GM19023 (cell line): Measurements from ENCODE around the gene TEX48.

ENCODE experiments used
- ATAC-seq: cut with Tn5 transposase; IDR thresholded peaks from one replicate; pipeline ENCODE4 v1.9.1; 2021; ENCODE audit warnings: mild to moderate bottlenecking, moderate library complexity; ENCODE audit not compliant: unreplicated experiment

The TEX48 gene

DNA sequence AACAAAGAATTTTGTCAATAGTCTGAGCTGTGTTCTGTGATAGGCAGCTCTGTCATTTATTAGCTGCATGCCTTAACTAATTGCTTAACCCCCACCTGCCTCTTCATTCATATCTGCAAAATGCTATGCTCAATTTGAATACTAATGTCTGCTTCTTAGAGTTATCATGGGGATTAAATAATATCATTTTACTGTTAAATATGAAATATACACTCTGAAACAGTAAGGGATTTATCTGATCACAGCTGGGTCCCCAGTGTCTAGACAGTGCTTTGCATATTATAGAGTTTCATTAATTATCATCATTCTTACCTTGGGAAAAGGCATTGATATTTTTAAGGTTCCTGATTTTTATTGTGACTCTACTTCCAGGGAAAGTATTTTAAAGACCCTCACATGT is 12.0 kb downstream of the TEX48 start:
- no peak for ATAC-seq

DNA sequence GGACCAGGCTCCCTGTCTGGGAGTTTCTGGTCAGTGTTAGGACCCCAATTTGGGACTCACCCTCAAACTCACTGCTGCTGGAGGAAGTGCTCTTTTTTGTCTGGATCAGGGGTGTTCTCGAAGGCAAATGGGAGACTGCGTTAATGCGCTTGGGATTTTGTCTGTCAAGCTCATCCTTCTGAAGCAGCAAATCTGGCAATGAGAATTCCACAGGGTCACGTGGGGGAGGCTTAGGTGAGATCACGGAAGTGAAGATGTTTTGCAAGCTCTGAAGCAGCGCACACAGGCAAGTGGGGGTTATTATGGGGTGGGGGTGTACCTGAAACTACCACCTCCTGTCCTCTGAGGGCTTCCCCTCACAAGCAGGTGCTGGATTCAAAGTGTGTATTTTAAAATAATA is 13.8 kb downstream of the TEX48 start:
- no peak for ATAC-seq

DNA sequence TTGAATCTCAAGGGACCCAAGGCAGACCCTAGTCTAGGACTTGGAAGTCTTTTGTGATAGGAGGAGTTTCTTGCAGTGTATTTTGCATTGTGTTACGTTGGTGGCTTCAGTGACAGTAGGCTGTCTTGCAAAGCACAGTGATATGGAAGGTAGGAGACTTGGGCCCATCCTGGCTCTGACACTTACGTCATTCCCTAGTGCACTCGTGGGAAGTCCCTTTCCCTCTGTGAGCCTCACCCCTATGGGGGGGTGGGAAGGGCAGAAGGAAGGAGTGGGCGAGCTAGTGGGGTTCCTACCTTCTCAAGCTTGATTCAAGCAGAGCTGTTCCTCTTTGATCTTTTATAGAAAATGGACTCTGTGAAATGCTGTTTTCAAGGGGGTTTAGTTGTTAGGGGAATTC is 15.1 kb downstream of the TEX48 start:
- ATAC-seq: no peak

DNA sequence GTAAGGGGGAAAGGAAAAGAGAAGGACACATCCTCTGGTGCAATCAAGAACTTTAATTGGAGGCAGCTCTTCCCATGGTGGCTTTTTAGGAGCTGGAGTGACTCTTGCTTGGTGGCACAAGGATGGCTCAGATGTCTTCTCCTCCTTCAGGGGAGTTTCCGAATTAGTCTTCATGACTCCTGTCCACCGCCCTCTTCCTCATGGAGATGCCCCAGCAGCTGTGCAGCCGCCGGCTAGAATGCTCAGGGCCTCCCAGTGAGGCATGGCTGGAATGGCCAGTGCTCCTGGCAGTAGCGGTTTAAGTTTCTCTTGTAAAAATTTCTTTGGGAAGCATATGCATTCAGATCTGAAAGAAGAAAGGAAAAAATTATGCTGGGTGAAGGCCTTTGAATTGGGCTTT is 15.6 kb downstream of the TEX48 start:
- no peak for ATAC-seq

DNA sequence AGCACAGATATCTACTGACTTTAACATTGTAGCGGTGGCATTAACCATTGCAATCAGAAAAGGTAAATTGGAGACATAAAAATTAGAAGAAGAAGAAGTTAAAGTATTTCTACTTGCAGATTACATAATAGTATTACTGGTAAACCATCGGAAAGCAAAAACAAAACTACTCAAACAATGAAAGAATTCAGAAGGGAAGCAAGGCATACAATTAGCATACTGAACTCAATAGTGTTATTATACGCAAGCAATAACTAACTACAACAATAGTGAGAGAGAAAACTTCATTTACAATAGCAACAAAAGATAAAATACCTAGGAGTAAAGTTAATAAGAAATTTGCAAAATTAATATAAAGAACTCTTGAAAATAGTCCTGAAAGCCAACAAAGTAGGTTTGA is 17.8 kb downstream of the TEX48 start:
- no peak for ATAC-seq

DNA sequence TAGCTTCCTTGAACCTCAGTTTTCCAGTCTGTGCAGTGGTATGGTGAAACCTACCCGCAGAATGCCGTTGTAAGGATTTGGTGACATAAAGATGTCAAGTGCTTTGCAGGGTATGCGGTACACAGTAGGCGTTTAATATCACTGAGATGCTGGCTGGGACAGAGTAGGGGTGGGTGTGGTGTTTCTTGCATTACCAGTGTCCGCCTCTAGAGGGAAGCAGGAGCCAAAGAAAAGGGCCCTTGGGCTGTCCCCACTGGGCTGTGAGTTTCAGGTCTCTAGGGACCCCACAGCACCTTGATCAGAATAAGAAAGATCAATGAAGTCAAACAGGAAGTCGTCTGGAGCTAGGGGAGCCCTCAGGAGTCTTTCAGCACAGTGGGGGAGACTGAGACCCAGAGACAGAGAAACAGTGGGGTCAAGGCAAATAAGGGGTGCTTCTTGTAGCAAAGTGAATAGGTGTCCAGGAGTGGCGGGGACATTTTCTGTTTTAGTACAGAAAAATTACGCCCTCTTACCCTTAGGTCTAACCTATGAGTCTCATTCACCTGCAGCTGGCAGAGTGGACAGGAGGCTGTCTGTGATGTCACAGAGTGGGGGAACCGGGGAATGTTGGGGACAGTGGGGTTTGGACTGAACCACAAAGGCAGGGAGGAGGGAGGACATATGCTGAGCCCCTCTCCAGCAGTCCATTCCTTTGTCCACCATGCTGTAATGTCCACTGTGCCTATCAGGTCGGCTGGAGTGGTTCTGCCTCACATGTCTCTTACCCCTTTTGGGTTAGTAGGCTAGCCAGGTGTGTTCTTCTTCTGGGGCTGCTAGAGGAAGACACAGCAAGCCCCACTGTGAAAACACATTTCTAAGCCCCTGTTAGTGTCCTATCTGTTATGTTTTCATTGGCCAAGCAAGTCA is 19.7 kb downstream of the TEX48 start:
- peak; percentile 82 for ATAC-seq

DNA sequence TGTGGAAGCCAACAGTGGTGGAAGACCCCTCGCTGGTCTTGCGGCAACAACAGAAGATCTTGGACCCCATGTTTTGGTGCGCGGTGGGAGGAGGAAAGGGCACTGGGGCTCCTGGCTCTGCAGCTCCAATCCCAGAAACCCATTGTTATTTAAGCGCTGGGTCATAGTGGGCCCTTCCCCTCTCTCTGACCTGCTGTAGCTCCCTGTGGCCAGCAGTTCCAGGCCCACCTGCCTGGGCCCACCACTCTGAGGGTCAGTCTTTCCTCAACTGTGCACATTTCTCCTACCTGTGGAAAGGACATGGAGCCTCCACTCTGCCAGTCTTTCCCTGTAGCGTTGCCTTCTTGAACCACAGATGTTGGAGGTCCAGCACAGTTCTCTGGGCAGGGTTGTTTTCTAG is 24.3 kb downstream of the TEX48 start, which contains the start of gene TEX53:
TSS of gene TEX53 (minus strand) at position 101 of the 400 bp plus-strand sequence. CDS start at position 70, 31 bp downstream.
- ATAC-seq: no peak

DNA sequence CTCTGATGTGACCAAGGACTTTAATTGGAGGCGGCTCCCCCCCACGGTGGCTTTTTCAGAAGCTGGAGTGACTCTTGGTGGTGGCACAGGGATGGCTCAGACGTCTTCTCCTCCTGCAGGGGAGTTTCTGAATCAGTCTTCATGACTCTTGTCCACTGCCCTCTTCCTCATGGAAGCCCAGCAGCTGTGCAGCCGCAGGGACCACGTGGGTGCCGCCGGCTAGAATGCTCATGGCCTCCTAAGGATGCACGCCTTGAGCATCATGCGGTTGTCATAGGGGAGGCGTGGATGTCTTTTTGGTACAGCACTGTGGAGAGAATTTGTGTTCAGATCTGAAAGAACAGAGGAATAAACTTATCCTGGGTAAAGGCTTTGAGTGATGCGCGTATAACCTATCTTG is 25.7 kb downstream of the TEX48 start:
- ATAC-seq: no peak

DNA sequence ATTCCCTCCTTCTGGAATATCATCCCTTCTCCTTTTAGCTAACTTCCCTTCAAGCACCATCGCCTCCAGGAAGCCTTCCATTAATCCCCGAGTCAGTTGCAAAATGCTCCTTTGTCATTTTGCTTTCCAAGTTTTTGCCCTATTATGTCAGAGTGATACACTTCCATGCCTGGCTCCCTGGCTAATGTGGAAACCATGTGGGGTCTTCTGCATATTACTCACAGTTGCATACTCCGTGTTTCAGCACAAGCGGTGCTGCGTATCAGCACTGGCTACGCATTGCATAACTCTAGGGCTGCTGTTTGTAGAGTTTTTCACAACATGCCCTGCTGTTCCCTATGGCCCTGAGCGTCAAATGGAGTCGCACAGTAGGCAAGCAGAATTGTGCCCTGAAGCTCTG is 26.3 kb downstream of the TEX48 start:
- no peak for ATAC-seq

DNA sequence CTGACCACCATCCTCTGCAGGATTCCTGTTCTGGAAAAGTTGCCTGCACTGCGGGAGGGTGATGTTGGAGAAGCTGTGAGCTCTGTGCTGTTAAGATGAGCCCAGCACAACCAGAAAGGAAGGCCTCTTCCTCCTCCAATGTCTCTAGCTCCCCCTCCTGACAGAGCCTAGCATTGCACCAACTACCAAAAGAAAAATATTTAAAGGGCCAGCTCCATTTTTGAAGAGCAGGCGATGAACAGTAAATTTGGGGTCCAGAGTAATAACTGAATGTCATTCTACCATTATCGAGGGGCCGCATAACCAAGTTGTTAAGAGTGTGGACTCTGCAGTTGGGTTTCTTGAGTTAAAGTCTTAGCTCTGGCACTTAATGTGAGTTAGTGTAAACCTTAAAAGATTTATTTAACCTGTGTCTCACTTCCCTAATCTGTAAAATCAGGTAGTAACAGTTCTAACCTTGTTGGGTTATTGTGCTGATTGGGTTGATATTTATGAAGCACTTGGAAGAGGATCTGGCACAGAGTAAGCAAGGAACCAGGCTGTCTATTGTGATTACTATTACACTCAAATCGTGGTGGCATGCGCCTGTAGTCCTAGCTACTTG is 28.3 kb downstream of the TEX48 start:
- no peak for ATAC-seq

DNA sequence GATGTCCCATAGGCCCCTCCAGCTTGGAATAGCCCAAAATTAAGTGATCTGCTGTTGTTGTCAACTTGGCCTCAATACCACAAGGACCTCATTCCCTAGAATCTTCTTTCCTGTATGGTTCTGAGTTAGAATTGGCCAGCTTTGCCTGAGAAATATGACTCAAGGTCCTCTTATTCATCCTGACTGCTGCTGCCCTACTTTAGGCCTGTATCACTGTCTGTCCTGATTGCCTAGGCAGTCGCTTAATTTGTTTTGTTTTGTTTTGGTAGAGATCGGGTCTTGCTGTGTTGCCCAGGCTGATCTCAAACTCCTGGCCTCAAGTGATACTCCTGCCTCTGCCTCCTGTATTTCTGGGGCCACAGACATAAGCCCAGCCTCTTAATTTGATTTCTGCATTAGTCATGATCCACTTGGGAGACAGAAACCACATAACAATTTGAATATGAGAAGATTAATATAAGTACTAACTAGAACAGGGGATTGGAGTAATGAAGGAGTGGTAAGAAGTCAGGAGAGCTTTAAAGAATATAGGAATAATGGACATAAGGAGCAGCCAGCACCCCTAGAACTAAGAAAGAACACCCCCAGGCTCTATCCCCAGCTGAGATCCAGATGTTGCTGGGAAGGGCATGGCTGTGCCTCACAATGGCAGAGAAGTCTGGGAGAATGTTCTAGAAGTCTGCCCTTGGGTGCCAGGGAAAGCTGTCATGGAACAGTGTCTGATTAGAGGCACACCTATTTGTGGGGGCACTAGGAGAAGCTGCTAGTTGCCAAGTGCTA is 29.0 kb downstream of the TEX48 start:
- no peak for ATAC-seq

DNA sequence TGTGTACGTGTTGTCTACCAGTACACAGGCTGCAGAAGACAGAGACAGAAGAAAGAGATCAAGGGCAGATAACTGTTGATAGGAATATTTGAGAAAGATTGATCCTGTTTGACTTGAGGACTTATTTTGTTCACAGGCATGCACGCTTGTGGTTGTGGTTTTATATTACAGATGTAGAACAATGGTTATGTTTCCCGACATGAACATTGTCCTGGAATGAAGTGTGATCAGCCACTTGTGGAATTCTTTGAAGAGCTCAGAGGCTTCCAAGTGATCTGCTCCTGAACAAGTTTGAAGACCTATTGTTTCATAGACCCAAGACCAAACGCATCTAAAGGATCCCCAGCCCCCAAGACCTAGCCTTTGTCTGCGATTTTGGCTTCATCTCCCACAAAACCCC is 38.1 kb downstream of the TEX48 start:
- no peak for ATAC-seq

DNA sequence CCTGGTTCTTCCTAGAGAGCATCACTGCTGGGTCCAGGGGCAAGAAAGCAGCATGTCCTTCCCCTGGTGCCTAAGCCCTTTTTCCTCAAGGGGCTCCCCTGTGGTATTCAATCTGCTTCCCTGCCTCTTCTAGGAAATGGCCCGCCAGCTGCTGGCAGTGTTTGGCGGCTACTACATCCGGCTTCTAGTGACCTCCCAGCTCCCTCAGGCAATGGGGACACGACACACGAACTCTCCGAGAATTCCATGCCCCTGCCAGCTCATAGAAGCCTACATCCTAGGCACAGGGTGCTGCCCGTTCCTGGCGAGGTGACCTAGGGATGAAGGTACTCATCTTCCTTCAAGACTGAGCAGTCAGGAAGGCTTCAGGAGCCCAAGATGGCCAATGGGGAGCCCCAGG is 39.0 kb downstream of the TEX48 start:
- ATAC-seq: no peak

DNA sequence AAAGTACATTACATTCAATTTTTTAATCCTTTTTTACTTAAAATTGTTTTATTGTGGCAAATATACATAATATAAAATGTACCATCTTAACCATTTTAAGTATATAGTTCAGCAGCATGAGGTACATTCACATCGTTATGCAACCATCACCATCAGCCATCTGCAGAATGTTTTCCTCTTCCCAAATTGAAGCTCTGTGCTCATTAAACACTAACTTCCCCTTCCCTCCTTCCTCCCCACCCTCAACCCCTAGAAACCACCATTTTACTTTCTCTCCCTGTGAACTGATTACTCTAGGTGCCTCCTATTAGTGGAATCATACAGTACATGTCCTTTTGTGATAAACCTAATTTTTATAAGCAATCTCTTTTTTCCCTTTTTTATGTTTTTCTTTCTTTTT is 40.0 kb downstream of the TEX48 start:
- no peak for ATAC-seq

DNA sequence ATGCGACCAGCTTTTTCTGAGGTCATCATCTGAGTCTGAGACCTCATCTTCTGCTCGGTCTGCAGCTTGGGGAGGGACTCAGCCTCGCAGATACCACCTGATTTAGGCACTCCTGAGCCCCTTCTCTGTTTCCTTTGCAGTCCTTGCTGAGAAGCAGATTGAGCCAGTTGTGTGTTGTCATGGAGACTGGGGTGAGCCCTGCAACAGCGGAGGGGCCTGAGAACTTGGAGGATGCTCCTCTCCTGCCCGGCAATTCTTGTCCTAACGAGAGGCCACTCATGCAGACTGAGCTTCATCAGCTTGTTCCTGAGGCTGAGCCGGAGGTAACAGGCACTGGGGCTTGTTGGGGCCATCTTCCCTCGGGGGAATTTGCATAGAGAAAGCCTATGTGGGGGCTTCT is 43.6 kb downstream of the TEX48 start:
- no peak for ATAC-seq

DNA sequence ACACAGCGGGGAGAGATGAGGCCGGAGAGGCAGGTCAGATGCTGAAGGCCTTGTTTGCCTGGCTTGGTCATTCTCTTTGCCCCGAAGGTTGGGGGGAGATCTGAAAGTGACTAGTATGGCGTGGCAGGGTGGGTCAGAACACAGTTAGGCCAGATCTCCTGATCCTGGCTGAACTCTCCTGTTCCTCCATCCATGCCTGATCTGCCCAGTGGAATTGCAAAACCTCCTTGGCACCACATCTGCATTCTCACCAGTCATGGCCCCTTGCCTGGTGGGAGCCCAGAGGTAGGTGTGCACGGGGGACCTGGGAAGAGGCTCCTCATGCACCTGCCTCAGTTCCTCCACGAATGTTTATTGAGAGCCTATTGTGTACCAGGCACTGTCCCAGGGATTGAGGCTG is 47.6 kb downstream of the TEX48 start:
- ATAC-seq: no peak

DNA sequence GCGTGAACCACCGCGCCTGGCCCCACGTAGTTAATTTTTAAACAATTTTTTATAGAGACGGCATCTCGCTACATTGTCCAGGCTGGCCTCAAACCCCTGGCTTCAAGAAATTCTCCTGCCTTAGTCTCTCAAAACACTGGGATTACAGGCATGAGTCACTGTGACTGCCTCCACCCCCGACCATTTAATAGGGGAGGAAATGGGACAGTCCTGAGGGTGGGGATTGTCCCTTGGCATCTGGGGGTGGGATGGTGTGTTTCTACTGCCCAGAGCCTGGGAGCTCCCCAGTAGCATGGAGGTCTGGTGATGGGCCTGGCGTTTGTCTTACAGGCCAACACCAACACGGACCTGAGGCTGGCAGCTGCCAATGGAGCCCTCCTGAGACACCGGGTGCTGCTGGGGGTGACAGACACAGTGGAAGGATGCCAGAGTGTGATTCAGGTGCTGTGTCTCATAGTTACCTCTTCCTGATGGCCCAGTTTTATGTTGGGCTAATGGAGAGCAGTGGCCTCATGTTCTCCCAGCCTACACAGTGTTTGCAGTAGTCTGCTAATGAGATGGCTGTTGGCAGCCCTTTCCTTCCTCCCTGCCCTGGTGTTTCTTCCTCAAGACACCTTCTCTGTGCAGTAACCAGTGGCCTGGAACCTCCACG is 48.4 kb downstream of the TEX48 start:
- ATAC-seq: no peak

DNA sequence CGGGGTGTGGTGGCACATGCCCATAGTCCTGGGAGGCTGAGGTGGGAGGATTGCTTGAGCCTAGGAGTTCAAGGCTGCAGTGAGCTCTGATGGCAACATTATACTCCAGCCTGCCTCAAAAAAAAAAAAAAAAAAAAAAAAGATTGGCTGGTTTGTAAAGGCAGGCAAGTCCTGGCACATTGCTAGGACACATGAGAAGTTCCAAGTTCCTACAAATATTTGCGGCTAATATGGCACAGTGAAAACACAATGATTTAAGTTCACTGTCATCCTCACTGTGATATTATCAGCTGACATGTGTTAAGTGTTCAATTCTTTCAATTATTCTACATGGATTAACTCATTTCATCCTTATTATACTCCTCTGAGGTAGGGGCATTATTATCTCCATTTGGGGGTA is 50.8 kb downstream of the TEX48 start:
- no peak for ATAC-seq

DNA sequence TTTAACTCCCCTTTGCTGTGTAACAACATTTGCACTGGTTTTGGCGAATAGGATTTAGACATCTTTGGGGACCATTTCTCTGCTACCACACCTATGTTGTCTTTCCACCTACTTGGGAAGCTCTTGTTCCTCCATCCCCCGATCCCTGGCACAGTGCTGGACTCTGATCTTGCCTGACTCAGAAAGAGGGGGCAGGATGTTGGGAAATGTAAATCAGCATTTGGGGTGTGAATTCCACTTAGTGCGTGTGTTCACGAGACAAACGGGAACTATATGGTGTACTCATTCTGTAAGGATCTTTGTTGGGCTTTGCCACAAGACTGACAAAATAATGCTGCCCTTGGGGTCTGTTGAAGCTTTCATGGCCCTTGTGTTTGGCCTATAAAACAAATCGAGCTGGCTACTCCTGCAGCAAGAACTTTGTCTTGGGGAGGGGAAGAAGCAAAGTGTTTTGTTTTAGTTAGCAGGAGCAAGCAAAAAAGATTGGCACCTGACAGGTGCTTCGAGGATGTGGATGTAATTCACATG is 52.4 kb downstream of the TEX48 start:
- no peak for ATAC-seq

DNA sequence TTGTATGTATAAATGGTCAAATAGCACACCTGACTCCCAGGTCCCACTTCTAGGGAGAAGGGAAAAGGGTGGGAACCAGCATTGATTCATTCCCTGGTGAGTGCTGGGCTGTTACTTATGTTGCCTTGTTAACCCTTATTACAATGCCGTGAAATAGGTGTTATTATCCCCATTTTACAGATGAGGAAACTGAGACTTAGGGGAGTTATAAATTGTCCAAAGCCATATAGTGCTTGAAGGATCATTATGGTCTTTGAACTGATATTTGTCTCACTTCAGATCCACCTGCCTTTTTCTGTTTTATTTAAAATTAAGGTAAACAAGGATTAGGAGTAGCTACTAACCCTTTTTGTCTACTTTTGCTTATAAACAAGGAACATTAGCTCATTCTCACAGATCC is 54.4 kb downstream of the TEX48 start:
- no peak for ATAC-seq

DNA sequence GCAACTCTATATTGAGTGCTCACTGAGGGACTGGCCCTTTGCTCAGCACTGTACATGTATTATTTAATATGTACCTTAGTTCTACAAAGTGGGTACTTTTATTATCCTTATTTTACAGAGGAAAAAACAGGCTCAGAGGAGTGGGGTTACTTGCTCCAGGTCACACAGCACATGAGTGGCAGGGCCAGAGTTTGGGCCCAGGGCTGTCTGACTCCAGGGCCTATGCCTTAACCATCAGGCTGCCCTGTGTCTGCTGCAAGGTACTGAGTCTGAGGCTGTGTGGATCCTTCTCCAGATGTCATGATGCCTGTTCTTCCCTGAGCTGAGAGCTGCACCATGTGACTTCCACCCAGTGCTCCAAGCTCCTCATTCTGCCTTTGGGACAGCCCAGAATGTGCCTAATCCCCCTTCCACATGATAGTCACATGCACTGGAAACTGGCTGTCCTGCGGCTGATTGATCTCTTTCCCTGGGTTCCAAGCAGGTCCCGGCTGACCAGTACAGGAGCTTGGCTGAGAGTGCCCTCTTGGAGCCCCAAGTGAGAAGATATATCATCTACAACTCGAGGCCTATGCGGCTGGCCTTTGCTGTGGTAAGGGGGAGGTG is 55.5 kb downstream of the TEX48 start:
- no peak for ATAC-seq
